Panc1 (cell line): ENCODE results near the gene KRTAP10-2. TPM values are rescaled to one million over a fixed set of nuclear protein-coding genes. Genes with fewer than 3 reads are reported as not detected.

Source experiments
- ATAC-seq: fragments of 200-7000 bp; cut with Tn5 transposase; 2 replicates; pipeline ENCODE4 v1.9.1; 2020; ENCODE audit warnings: mild to moderate bottlenecking, moderate library complexity
- BruUV-seq: library from RNA; stranded (reverse); fragments of 400-500 nt; replicated peaks from 2 replicates; lab custom pipeline; 2021; lab: Mats Ljungman, UMichigan
- CTCF ChIA-PET: fragments of 300-600 bp; sonication (Branson Sonifier 250); formaldehyde crosslinking; loops from one replicate; lab custom pipeline; 2022; ENCODE audit warnings: antibody characterized with exemption; lab: Charles Lee
- POLR2A ChIA-PET: fragments of 300-600 bp; sonication (Branson Sonifier 250); formaldehyde crosslinking; loops from one replicate; lab custom pipeline; 2022; ENCODE audit warnings: antibody characterized with exemption; lab: Charles Lee
- DNase-seq: peaks from one replicate; pipeline ENCODE4 v3.0.0-alpha.2; 2010; ENCODE audit warnings: low read depth, low spot score
- H3K27ac ChIP-seq: 2 replicates; pipeline ENCODE4 v1.5.1; 2011; ENCODE audit warnings: mild to moderate bottlenecking, low read length, inconsistent platforms
- H3K27me3 ChIP-seq: fragments of 200-500 bp; sonication (Bioruptor generic); 2 replicates; pipeline ENCODE4 v1.6.0; 2014; ENCODE audit warnings: low read length, inconsistent platforms; ENCODE audit not compliant: control insufficient read depth, insufficient read depth
- H3K36me3 ChIP-seq: fragments of 200-500 bp; sonication (Bioruptor generic); 2 replicates; pipeline ENCODE4 v1.5.1; 2014; ENCODE audit warnings: inconsistent platforms, mild to moderate bottlenecking, low read length, moderate library complexity; ENCODE audit not compliant: control insufficient read depth, insufficient read depth
- H3K4me1 ChIP-seq: 2 replicates; pipeline ENCODE4 v1.5.1; 2011; ENCODE audit warnings: inconsistent platforms, mild to moderate bottlenecking, low read length, moderate library complexity; ENCODE audit not compliant: control insufficient read depth, insufficient read depth
- H3K4me3 ChIP-seq, 2 experiments: 2 replicates each; pipeline ENCODE4 v1.5.1; 2011 to 2012; ENCODE audit warnings: low read depth in 2 of 2, low read length in 2 of 2, mild to moderate bottlenecking in 2 of 2, inconsistent platforms in 1 of 2, moderate library complexity in 1 of 2
- H3K9me3 ChIP-seq: fragments of 200-500 bp; sonication (Bioruptor generic); 2 replicates; pipeline ENCODE4 v1.5.1; 2014; ENCODE audit warnings: low read depth, mild to moderate bottlenecking, inconsistent platforms, low read length, moderate library complexity; ENCODE audit not compliant: control insufficient read depth, insufficient read depth
- CTCF ChIP-seq: fragments of 450-650 bp; IDR thresholded peaks from 2 replicates; pipeline ENCODE4 v1.5.1; 2017; ENCODE audit warnings: mild to moderate bottlenecking
- POLR2AphosphoS5 ChIP-seq: IDR thresholded peaks from 2 replicates; pipeline ENCODE4 v1.6.1; 2012; ENCODE audit warnings: mild to moderate bottlenecking, low read depth, low read length, moderate library complexity
- REST ChIP-seq, 2 experiments: IDR thresholded peaks; 2 replicates each; pipeline ENCODE4 v1.6.1; 2011 to 2012; ENCODE audit warnings: low read depth in 2 of 2, control low read depth in 1 of 2, low read length in 1 of 2, mild to moderate bottlenecking in 1 of 2, moderate library complexity in 1 of 2; ENCODE audit not compliant: insufficient read depth in 1 of 2
- SIN3A ChIP-seq: IDR thresholded peaks from 2 replicates; pipeline ENCODE4 v1.6.1; 2012; ENCODE audit warnings: low read depth, mild to moderate bottlenecking, low read length, moderate library complexity, borderline replicate concordance; ENCODE audit not compliant: insufficient read depth
- TCF7L2 ChIP-seq: IDR thresholded peaks from 2 replicates; pipeline ENCODE4 v1.6.1; 2011; ENCODE audit warnings: mild to moderate bottlenecking, low read depth, low read length, inconsistent platforms
- in situ Hi-C: cut with HindIII; loops from 2 replicates; pipeline ENCODE4 v1.10.0; 2016; ENCODE audit warnings: low sequenced_read_pairs, low pct_unique_long_range_greater_than_20kb
- intact Hi-C: fragments of 100-400 bp; cut with micrococcal nuclease; formaldehyde crosslinking; loops from one replicate; pipeline ENCODE4 v1.10.0; 2022; ENCODE audit not compliant: unreplicated experiment
- total RNA-seq: library from RNA; stranded (reverse); gene quantifications from one replicate; pipeline ENCODE4 v1.2.1, GENCODE V29; 2021; ENCODE audit not compliant: unreplicated experiment

The KRTAP10-2 gene
- total RNA-seq, 1 experiment from 2014 or later = not detected

- H3K36me3 ChIP-seq = no peaks in the 10 kb centered on the region
- DNase-seq (no peak), ATAC-seq (no peak)
- no peaks in the 10 kb centered on the region for H3K27me3 ChIP-seq
- CTCF ChIA-PET = no interaction called here
- in situ Hi-C loops (no loop called here), intact Hi-C loops (no loop called here)
- POLR2A ChIA-PET = no interaction called here
- no peak for TF ChIP-seq REST (IDR thresholded peaks at IDR 0.05; ENCODE audit: insufficient read depth in 1 of 2, low read depth in 2 of 2, low read length in 1 of 2)
- no peak for TF ChIP-seq POLR2AphosphoS5
- TF ChIP-seq CTCF = no peak
- TF ChIP-seq SIN3A = no peak
- no peaks in the 10 kb centered on the region for H3K9me3 ChIP-seq
- no peak overlapping the region for H3K4me3 ChIP-seq
- BruUV-seq = no TSS peak
- no peaks in the 10 kb centered on the region for H3K4me1 ChIP-seq
- no peak overlapping the region for H3K27ac ChIP-seq
Observed at GRCh38 chr21:44533121-44533890, 18.0 kb downstream of the KRTAP10-2 start.

GRCh38 chr21:44532712-44533111 lies 18.6 kb downstream of the KRTAP10-2 start:
- H3K4me3 ChIP-seq = no peak overlapping the region
- CTCF ChIA-PET = no interaction called here
- H3K27ac ChIP-seq = no peak overlapping the region
- POLR2A ChIA-PET = no interaction called here
- no peaks in the 10 kb centered on the region for H3K27me3 ChIP-seq
- DNase-seq (no peak), ATAC-seq (no peak)
- no peaks in the 10 kb centered on the region for H3K9me3 ChIP-seq
- no peaks in the 10 kb centered on the region for H3K4me1 ChIP-seq
- in situ Hi-C loops = no loop called here
- no peaks in the 10 kb centered on the region for H3K36me3 ChIP-seq
- intact Hi-C loops = no loop called here
- BruUV-seq = no TSS peak
- TF ChIP-seq SIN3A (no peak), CTCF (no peak), TCF7L2 (no peak), POLR2AphosphoS5 (no peak), REST (IDR thresholded peaks at IDR 0.05; ENCODE audit: insufficient read depth in 1 of 2, low read depth in 2 of 2, low read length in 1 of 2) (no peak)
